Adrenal gland (tissue), 5 donors: ENCODE results near the gene RUNX1.

ENCODE experiments used
- CTCF ChIP-seq, 6 experiments: fragments of 450-650 bp in 4 of 6; fragments of 200-600 bp in 2 of 6; sonication (generic) in 1 of 6; IDR thresholded peaks; 1 replicate in 5 of 6; 2 replicates in 1 of 6; pipeline versions ENCODE4 v1.5.1 to v1.8.0; 2016 to 2021; ENCODE audit warnings: antibody characterized with exemption in 6 of 6, mild to moderate bottlenecking in 2 of 6, moderate library complexity in 1 of 6
- POLR2A ChIP-seq, 2 donors: fragments of 450-650 bp; IDR thresholded peaks; one replicate each; pipeline ENCODE4 v1.6.1; 2017; ENCODE audit warnings: antibody characterized with exemption in 2 of 2, mild to moderate bottlenecking in 2 of 2, moderate library complexity in 1 of 2
- donor health status: DM: no; HTN: no; CAD: no.

- TF ChIP-seq POLR2A (IDR thresholded peaks at IDR 0.05) (no peak), CTCF (IDR thresholded peaks at IDR 0.05) (no peak)
Measured at GRCh38 chr21:34871026-34871908, 177.8 kb downstream of the RUNX1 start.
